ENCODE results near the gene OPRL1.

DNA sequence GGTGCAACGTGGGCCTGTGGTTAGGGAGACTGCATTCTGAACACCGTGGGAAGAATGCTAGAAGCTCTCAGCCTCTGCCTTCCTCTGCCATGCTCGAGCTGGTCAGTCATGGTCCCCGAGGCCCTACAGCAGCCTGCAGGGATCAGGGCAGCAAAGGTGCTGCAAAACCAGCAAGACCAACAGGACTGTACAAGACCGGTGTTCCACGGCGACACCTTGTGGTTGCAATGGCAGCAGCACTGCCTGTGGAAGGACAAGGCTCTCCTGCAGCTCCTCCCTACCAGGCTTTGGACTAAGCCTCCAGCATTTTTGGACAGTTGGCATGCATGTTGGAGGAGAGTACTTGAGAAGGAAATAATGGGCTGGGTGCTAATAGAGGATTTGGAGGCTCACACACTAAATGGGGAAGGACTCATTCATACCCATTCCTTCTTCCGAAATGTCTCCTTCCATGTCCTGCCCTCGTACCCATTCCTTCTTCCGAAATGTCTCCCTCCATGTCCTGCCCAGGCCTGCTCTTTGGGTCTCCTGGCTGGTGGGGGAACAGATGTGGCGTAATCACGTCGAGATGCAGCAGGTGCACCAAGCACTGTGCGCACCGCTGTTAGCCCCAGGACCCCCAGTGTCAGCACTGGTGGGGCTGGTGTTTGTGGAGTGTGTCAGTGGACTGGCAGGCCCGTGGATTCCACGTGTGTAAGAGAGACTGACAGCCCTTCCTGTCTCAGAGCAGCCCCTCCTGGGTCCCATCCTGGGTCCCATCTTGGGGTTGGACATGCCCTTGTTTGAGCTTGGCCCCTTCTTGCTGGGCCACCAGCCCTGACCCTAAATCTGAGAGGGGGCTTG is 65.8 kb downstream of the OPRL1 start:
- TF ChIP-seq, protein P1, sequence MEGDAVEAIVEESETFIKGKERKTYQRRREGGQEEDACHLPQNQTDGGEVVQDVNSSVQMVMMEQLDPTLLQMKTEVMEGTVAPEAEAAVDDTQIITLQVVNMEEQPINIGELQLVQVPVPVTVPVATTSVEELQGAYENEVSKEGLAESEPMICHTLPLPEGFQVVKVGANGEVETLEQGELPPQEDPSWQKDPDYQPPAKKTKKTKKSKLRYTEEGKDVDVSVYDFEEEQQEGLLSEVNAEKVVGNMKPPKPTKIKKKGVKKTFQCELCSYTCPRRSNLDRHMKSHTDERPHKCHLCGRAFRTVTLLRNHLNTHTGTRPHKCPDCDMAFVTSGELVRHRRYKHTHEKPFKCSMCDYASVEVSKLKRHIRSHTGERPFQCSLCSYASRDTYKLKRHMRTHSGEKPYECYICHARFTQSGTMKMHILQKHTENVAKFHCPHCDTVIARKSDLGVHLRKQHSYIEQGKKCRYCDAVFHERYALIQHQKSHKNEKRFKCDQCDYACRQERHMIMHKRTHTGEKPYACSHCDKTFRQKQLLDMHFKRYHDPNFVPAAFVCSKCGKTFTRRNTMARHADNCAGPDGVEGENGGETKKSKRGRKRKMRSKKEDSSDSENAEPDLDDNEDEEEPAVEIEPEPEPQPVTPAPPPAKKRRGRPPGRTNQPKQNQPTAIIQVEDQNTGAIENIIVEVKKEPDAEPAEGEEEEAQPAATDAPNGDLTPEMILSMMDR (tag by site-specific recombination; IDR thresholded peaks at IDR 0.05) = no peak
- TF ChIP-seq, protein P2, sequence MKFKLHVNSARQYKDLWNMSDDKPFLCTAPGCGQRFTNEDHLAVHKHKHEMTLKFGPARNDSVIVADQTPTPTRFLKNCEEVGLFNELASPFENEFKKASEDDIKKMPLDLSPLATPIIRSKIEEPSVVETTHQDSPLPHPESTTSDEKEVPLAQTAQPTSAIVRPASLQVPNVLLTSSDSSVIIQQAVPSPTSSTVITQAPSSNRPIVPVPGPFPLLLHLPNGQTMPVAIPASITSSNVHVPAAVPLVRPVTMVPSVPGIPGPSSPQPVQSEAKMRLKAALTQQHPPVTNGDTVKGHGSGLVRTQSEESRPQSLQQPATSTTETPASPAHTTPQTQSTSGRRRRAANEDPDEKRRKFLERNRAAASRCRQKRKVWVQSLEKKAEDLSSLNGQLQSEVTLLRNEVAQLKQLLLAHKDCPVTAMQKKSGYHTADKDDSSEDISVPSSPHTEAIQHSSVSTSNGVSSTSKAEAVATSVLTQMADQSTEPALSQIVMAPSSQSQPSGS (tag by site-specific recombination; IDR thresholded peaks at IDR 0.05; ENCODE audit: low read depth) = no peak
- TF ChIP-seq MYNN (tag by site-specific recombination; IDR thresholded peaks at IDR 0.05; ENCODE audit: borderline replicate concordance) (no peak), ZFP37 (tag by site-specific recombination; IDR thresholded peaks at IDR 0.05) (no peak)
- TF ChIP-seq, protein P3, sequence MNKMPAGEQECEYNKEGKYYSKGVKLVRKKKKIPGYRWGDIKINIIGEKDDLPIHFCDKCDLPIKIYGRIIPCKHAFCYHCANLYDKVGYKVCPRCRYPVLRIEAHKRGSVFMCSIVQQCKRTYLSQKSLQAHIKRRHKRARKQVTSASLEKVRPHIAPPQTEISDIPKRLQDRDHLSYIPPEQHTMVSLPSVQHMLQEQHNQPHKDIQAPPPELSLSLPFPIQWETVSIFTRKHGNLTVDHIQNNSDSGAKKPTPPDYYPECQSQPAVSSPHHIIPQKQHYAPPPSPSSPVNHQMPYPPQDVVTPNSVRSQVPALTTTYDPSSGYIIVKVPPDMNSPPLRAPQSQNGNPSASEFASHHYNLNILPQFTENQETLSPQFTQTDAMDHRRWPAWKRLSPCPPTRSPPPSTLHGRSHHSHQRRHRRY (tag by site-specific recombination; IDR thresholded peaks at IDR 0.05) = no peak

All from HEK293 (cell line).